Stimulated activated CD8-positive, alpha-beta memory T cell treated with anti-CD3 and anti-CD28 coated beads, Interleukin-2, amount 100 ng/mL, for 48 hours (primary cell): ENCODE results near the gene LRRC66.

Source experiments
- DNase-seq, 2 donors: peaks; one replicate each; pipeline ENCODE4 v3.0.0-alpha.2; 2020; ENCODE audit warnings: low read depth in 2 of 2

LRRC66 gene

DNA sequence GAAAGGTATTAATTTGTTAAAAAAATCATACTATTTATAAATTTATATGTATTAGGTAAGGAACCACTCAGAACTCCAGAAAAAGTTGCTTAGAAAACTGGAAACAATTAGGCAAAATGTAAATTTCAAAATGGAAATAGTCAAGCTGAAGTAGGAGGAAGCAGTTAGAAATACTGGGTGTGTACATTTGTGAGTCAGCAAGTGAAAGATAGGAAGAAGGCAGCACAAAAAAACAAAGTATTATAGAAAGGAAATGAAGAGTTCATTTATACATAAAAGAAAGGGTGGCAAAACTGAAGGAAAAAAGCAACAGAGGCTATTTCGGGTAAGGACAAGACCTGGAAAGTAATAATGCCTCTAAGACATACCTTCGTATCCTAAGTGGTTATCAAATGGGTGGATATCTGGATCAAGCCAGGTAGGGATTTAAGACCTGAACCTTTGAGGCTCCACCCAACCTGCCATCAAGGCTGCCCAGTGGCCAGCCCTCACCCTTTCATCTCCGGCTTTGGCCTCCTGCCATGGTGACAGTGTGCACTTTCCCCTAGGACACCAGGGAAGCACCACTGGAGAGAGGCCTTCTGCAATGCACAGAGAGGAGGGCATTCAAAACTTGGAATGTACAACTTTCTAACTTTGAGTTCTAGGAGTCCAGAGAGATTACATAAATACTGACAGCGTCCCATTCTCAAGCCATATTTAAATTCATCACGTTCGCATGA, at the start of gene LRRC66:
Gene LRRC66 (minus strand): TSS at position 428 of the 722 bp plus-strand sequence. CDS start 2,750 bp downstream, outside the sequence.
- DNase-seq: no peak

DNA sequence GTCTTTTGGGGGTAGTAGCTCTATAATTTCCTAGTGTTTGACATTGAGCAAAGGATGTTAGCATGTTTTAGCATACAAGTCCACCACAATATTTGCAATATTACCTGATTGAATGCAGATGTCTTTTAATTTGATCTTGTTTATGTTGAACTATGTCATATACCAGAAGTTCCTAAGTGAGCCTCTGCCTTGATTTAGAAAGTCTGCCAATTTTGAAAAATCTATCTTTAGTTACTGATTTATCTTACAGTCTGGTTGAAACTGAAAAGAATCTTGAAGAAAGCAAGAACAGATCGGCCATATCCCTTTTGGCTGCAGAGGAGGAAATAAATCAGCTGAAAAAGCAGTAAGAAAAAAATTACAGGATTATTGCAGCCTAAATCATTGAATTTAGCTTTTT, 49.4 kb upstream of the LRRC66 start:
- no peak for DNase-seq

DNA sequence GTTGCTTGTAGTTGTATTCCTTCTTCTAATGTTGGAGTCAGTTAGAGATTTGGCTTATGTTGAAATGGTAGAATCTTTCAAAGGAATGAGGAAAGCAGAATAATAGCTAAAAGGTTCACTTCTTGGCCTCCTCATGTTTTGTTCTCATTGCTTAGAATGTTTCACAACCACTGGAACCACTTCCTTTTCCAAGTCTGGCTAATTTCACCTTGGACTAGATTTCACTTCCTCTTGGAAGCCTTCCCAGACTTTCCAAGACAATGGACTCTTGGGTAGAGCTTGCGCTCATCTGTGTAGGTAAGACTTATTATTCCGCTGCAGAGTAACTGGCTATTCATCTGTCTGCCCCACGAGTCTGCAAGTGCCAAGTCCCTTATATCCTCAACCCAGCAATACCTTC, 39.2 kb upstream of the LRRC66 start:
- DNase-seq: no peak

DNA sequence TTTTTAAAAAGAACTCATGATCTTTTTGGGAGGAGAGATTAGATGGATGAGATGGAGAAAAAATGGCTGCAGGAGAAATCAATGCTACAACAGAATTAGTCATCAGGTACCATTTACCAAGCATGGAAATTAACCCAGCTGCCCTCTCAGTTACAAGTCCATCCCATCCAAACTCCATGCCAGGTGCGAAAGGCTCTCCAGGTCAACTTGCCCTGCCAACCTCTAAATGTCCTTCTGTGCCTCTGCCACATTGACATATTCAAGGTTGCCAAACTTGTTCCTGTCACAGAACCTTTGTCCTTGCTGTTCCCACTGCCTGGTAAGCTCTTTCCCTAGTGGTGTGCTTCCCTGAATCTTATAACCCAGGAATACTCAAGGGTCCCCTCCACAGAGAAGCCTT, 38.1 kb upstream of the LRRC66 start:
- DNase-seq: no peak

DNA sequence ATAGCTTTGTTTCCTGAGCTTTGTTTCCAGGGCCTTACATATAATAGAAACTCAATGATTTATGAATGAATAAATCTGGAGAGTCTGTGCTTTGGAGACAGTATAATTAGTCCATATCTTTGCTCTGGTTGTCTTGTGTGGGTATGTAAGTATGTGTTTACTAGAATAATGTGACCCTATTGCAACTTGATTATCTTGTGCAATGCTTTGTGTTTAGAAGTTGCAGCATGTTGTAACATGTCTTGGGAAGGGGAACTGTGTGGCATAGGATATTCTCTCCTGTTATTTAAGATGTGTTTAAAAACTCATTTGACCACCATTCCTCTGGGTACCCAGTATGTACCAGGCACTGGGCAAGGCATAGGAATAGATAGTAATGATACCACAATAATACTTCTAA, 37.0 kb upstream of the LRRC66 start:
- DNase-seq: no peak

- DNase-seq: no peak
Measured at GRCh38 chr4:52054254-52054653, 34.1 kb upstream of the LRRC66 start.

DNA sequence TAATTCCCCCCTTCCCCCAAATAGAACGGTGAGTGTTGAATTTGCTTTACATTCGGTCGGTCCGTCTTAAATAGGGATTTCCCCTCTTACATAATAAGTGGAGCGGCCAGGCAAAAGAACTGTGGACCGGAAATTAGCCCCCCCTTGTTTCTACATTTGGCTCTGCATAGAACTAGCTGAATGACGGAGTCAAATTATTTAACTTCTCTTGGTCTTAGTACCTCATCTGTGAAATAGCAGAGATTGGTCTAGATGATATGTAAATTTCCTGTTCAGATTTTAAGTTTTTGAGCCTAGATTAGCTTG, 32.3 kb upstream of the LRRC66 start:
- no peak for DNase-seq

GRCh38 chr4:52051615-52052474, 31.7 kb upstream of the LRRC66 start:
- no peak for DNase-seq

- no peak for DNase-seq
Measured at GRCh38 chr4:52051213-52051614, 31.1 kb upstream of the LRRC66 start, which contains the start of gene SPATA18. Gene SPATA18 (plus strand): TSS chr4:52051304. CDS start chr4:52051705, 401 bp downstream.

DNA sequence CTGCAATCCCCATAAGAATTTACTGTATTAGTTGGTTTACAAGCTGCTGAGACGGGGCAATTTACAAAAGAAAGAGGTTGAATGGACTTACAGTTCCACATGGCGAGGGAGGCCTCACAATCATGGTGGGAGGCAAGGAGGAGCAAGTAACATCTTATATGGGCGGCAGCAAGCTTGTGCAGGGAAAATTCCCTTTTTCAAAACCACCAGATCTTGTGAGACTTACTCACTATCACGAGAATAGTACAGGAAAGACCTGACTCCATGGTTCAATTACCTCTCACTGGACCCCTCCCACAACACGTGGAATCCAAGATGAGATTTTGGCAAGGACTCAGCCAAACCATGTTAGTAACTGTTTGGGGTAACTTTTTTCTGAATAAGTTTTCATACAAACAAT, 29.1 kb upstream of the LRRC66 start:
- DNase-seq: no peak

DNA sequence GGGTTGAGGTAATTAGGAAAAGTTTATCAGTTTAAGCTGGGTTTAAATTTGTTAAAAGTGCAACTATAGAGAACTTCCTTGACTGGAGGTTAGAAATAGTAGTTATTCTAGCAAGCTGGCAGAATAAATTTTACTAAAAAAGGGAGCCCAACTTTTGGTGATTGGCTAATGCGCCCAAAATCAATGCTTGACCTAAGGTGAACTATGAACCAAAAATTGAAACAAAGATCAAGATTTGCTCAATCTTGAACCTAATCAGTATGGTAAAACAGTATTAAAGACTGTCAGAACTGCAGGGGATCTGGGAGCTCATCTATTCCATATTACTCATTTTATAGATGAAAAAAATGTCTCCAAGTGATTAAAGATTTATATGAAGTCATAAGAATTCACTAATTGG, 24.9 kb upstream of the LRRC66 start:
- no peak for DNase-seq

- peak; percentile 64 to 68 for DNase-seq
Measured at GRCh38 chr4:52038103-52038912, 18.1 kb upstream of the LRRC66 start, which contains the start of gene SGCB. Gene SGCB (minus strand): TSS chr4:52038299. CDS start chr4:52038259, 40 bp downstream.

- DNase-seq: peak in 1 of 2 donors; percentile 8
Measured at GRCh38 chr4:52037689-52038102, 17.5 kb upstream of the LRRC66 start.

- DNase-seq: no peak
Measured at GRCh38 chr4:52036886-52037530, 16.8 kb upstream of the LRRC66 start.

DNA sequence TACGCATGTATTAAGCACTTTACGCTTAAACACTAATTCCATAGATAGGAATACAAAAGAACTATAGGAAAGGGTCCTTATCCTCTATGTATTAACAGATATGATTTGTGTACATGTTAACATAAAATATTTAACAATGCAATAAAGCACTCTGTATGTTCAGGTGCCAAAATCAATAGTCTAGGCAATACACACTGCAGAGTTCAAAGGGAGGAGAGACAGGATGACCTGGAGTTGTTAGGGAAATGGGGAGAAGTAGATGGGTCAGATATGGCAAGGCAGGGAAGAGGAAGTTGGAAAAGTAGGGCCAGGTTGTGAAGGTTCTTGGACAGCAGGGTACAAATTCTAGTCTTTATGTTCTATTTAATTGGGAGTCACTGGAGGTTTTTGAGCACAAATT, 15.0 kb upstream of the LRRC66 start:
- no peak for DNase-seq

- DNase-seq: no peak
Measured at GRCh38 chr4:52032005-52032404, 11.8 kb upstream of the LRRC66 start.

DNA sequence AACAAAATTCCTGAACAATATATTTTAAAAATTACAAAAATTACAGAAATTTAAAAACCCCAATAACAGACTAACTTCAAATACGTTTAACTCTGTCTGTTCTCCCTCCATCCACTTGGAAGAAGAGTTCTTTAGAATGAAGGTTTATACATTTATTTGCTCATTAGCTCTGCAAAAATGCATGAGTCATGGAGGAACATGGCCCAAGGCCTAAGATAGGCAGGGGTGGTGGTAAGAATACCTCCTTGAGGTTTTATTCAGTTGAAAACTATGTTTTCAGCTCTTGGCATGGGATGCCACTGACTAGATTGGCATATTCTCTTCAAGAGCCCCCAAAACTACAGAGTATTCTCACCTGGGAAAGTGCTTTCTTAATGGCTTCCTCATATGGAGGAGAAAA, 8.8 kb upstream of the LRRC66 start:
- DNase-seq: no peak

- DNase-seq: no peak
Measured at GRCh38 chr4:52017814-52018213, 2.3 kb downstream of the LRRC66 start.

GRCh38 chr4:52016981-52017380, 3.2 kb downstream of the LRRC66 start:
- no peak for DNase-seq

DNA sequence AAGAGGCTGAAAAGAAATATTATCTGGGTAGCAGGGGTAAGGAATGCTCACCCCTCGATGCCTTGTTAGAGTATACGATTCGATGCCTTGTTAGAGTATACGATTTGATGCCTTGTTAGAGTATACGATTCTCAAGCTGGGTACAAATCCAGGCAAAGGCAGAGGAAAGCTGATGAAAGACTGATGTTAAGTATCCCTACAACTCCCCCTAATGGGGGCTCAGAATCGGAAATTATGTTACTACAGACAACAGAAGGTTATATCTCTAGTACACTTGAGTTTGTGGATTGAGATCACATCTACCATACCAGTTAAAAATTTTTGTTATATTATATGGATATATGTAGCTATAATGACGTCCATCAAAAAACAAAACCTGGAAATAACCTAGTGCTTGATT, 4.8 kb downstream of the LRRC66 start:
- no peak for DNase-seq

DNA sequence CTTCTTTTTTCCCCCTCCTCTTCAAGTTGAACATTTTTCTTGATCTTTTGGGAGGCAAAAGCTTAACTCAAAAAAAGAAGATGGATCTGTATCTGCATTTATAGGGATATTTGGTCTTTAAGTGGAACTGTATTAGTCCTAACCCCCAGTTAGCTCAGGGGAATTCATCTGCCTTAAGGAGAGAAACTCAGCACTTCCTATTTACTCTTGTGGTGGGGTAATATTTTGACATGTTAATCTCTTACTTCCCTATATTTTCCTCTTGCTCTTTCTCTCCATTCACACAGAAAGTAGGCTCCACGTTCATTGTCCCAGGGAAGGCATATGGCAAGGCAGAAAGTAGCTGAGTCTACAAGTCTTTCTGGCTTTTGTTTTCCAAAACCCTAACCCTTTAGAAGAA, 5.3 kb downstream of the LRRC66 start:
- no peak for DNase-seq

GRCh38 chr4:52012651-52013050, 7.5 kb downstream of the LRRC66 start:
- no peak for DNase-seq
